K562 (cell line): Measurements from ENCODE around the gene S100A8. TPM values are rescaled to one million over a fixed set of nuclear protein-coding genes. Genes with fewer than 3 reads are reported as not detected.

Experiments
- CHCHD3 ChIP-seq: fragments of 250-450 bp; sonication (Bioruptor Pico); IDR thresholded peaks from 2 replicates; pipeline ENCODE4 v2.1.2; 2022; ENCODE audit warnings: mild to moderate bottlenecking
- CREB5 ChIP-seq: fragments of 250-450 bp; sonication (Bioruptor Pico); IDR thresholded peaks from 2 replicates; pipeline ENCODE4 v1.5.0; 2020; ENCODE audit warnings: mild to moderate bottlenecking
- E2F3 ChIP-seq: fragments of 250-450 bp; sonication (Bioruptor Pico); IDR thresholded peaks from 2 replicates; pipeline ENCODE4 v1.4.0; 2020; ENCODE audit warnings: mild to moderate bottlenecking
- ELF2 ChIP-seq: fragments of 250-450 bp; sonication (Bioruptor Pico); IDR thresholded peaks from 2 replicates; pipeline ENCODE4 v1.5.0; 2021; ENCODE audit warnings: mild to moderate bottlenecking
- HBP1 ChIP-seq: fragments of 450-650 bp; formaldehyde crosslinking; IDR thresholded peaks from 2 replicates; pipeline ENCODE4 v1.4.0; 2022; ENCODE audit warnings: missing genetic modification characterization
- HDAC6 ChIP-seq: IDR thresholded peaks from 2 replicates; pipeline ENCODE4 v1.6.1; 2012; ENCODE audit warnings: low read depth, mild to moderate bottlenecking, control low read depth, inconsistent platforms, low read length, moderate library complexity
- HMGXB4 ChIP-seq: sonication (generic); formaldehyde crosslinking; IDR thresholded peaks from 2 replicates; pipeline ENCODE4 v1.8.1; 2023; ENCODE audit warnings: mild to moderate bottlenecking, missing genetic modification reagents
- KLF1 ChIP-seq: fragments of 450-650 bp; IDR thresholded peaks from 2 replicates; pipeline ENCODE4 v1.6.1; 2016; ENCODE audit warnings: missing genetic modification characterization, missing compliant biosample characterization
- KLF13 ChIP-seq: fragments of 450-650 bp; IDR thresholded peaks from 2 replicates; pipeline ENCODE4 v1.6.1; 2016; ENCODE audit warnings: missing genetic modification characterization, low read depth, mild to moderate bottlenecking, missing compliant biosample characterization, moderate library complexity, borderline replicate concordance
- MAFG ChIP-seq: fragments of 450-650 bp; conservative IDR thresholded peaks from 2 replicates; pipeline ENCODE4 v1.6.1; 2016; ENCODE audit warnings: missing genetic modification characterization, missing compliant biosample characterization
- NCOA4 ChIP-seq: fragments of 450-650 bp; IDR thresholded peaks from 2 replicates; pipeline ENCODE4 v1.6.1; 2018; ENCODE audit warnings: mild to moderate bottlenecking; ENCODE audit not compliant: partially characterized antibody
- THRAP3 ChIP-seq: fragments of 450-650 bp; IDR thresholded peaks from 2 replicates; pipeline ENCODE4 v1.6.1; 2016; ENCODE audit warnings: mild to moderate bottlenecking, inconsistent platforms, borderline replicate concordance
- ZNF133 ChIP-seq: fragments of 250-450 bp; sonication (Bioruptor Pico); IDR thresholded peaks from 2 replicates; pipeline ENCODE4 v1.4.0; 2020; ENCODE audit warnings: mild to moderate bottlenecking
- ZNF507 ChIP-seq: conservative IDR thresholded peaks from 2 replicates; pipeline ENCODE4 v1.6.1; 2017; ENCODE audit warnings: missing genetic modification characterization, missing compliant biosample characterization
- ZNF512 ChIP-seq: IDR thresholded peaks from 2 replicates; pipeline ENCODE4 v1.6.1; 2016; ENCODE audit warnings: missing genetic modification characterization, missing compliant biosample characterization
- ZNF518B ChIP-seq: fragments of 250-450 bp; sonication (Bioruptor Pico); IDR thresholded peaks from 2 replicates; pipeline ENCODE4 v1.5.0; 2021; ENCODE audit warnings: mild to moderate bottlenecking, moderate library complexity
- ZNF551 ChIP-seq: fragments of 250-450 bp; sonication (Bioruptor Pico); IDR thresholded peaks from 2 replicates; pipeline ENCODE4 v1.5.0; 2021; ENCODE audit warnings: mild to moderate bottlenecking, moderate library complexity
- polyA plus RNA-seq, 8 experiments: library from polyadenylated mRNA; depleted of rRNA in 4 of 8; stranded (reverse) in 5 of 8; unstranded in 3 of 8; fragments of >200 nt; fragmentation: Nextera tagmentation in 2 of 8; fragmentation: Illumina TruSeq in 1 of 8; extraction: Ambion mirVana in 2 of 8; extraction: Trizol in 1 of 8; gene quantifications; 2 replicates each; pipeline versions ENCODE4 v1.2.1 to v1.2.3, GENCODE V29; 2011 to 2014; ENCODE audit warnings: inconsistent platforms in 1 of 8, missing spikeins in 1 of 8
- total RNA-seq, 7 experiments: library from RNA; depleted of rRNA in 6 of 7; stranded (reverse); fragments of >200 nt in 6 of 7; fragmentation: Illumina TruSeq in 2 of 7; extraction: Trizol in 2 of 7; gene quantifications; 2 replicates each; pipeline versions ENCODE4 v1.2.1 to v1.2.3, GENCODE V29; 2011 to 2021; ENCODE audit warnings: low replicate concordance in 1 of 7

Gene S100A8
- total and polyA plus RNA-seq, 9 of the 15 experiments (the other 6 are each of a cell fraction or from before 2014, with no cell fraction given) = 0.15 to 0.60 TPM; not detected in 7

- TF ChIP-seq ZNF512 (tag) = no peak
- TF ChIP-seq HMGXB4 (CRISPR knock-in tag) = no peak
- no peak for TF ChIP-seq MAFG (tag)
- no peak for TF ChIP-seq HBP1 (CRISPR knock-in tag)
- TF ChIP-seq KLF1 (tag) = no peak
- TF ChIP-seq ZNF551 = no peak
- no peak for TF ChIP-seq CREB5 (CRISPR knock-in tag)
- TF ChIP-seq E2F3 = no peak
- no peak for TF ChIP-seq KLF13
- no peak for TF ChIP-seq HDAC6
- TF ChIP-seq CHCHD3 (CRISPR knock-in tag) = no peak
- no peak for TF ChIP-seq ZNF518B
- no peak for TF ChIP-seq NCOA4
- TF ChIP-seq ZNF133 (CRISPR knock-in tag) = no peak
- TF ChIP-seq ELF2 (CRISPR knock-in tag) = no peak
- no peak for TF ChIP-seq ZNF507
- no peak for TF ChIP-seq THRAP3
Measured at GRCh38 chr1:153346077-153346723, 44.7 kb downstream of the S100A8 start (continued).
